Neural crest cell (in vitro differentiated cells): Measurements from ENCODE around the gene LCNL1. TPM values are rescaled to one million over a fixed set of nuclear protein-coding genes. Genes with fewer than 3 reads are reported as not detected.

ENCODE experiments used
- DNase-seq: peaks from one replicate; pipeline ENCODE4 v3.0.0; 2021; ENCODE audit warnings: low read depth, mixed read lengths, low spot score
- H3K27ac Mint-ChIP-seq: one replicate; pipeline ENCODE4 v1.8.0; 2021; ENCODE audit warnings: mild to moderate bottlenecking, mixed read lengths; ENCODE audit not compliant: unreplicated experiment
- H3K27me3 Mint-ChIP-seq: 2 replicates; pipeline ENCODE4 v1.8.0; 2021; ENCODE audit warnings: low read depth, mild to moderate bottlenecking, mixed read lengths
- H3K36me3 Mint-ChIP-seq: 2 replicates; pipeline ENCODE4 v1.8.0; 2021; ENCODE audit warnings: low read depth, mild to moderate bottlenecking, mixed read lengths
- H3K4me1 Mint-ChIP-seq: 2 replicates; pipeline ENCODE4 v1.8.0; 2021; ENCODE audit warnings: mixed read lengths
- H3K4me3 Mint-ChIP-seq: one replicate; pipeline ENCODE4 v1.8.0; 2021; ENCODE audit warnings: mild to moderate bottlenecking, mixed read lengths
- H3K9me3 Mint-ChIP-seq: 2 replicates; pipeline ENCODE4 v1.8.0; 2021; ENCODE audit warnings: mixed read lengths
- CTCF ChIP-seq: fragments of 200-600 bp; sonication (generic); conservative IDR thresholded peaks from 2 replicates; pipeline ENCODE4 v1.5.0; 2021; ENCODE audit warnings: antibody characterized with exemption, mild to moderate bottlenecking
- total RNA-seq: library from RNA; stranded (reverse); gene quantifications from 2 replicates; pipeline ENCODE4 v1.2.1, GENCODE V29; 2021

Gene LCNL1
- total RNA-seq, 1 donor from 2014 or later: not detected

- TF ChIP-seq CTCF: no peak
- no peaks in the 10 kb centered on the region for H3K36me3 Mint-ChIP-seq
- no peak for DNase-seq
- no peak overlapping the region for H3K27ac Mint-ChIP-seq
- H3K9me3 Mint-ChIP-seq: peaks cover 7% of the 10 kb centered on the region
- no peaks in the 10 kb centered on the region for H3K4me1 Mint-ChIP-seq
- H3K27me3 Mint-ChIP-seq: no peaks in the 10 kb centered on the region
- no peak overlapping the region for H3K4me3 Mint-ChIP-seq
Observed at GRCh38 chr9:136956604-136957003, 26.2 kb upstream of the LCNL1 start.

GRCh38 chr9:136957461-136957860, 25.3 kb upstream of the LCNL1 start:
- no peak overlapping the region for H3K4me3 Mint-ChIP-seq
- peaks cover 7% of the 10 kb centered on the region for H3K9me3 Mint-ChIP-seq
- H3K4me1 Mint-ChIP-seq: no peaks in the 10 kb centered on the region
- H3K27ac Mint-ChIP-seq: no peak overlapping the region
- H3K27me3 Mint-ChIP-seq: no peaks in the 10 kb centered on the region
- no peak for DNase-seq
- H3K36me3 Mint-ChIP-seq: no peaks in the 10 kb centered on the region
- TF ChIP-seq CTCF: no peak

- no peak overlapping the region for H3K27ac Mint-ChIP-seq
- H3K36me3 Mint-ChIP-seq: no peaks in the 10 kb centered on the region
- no peak for TF ChIP-seq CTCF
- no peak overlapping the region for H3K4me3 Mint-ChIP-seq
- H3K9me3 Mint-ChIP-seq: peaks cover 7% of the 10 kb centered on the region
- H3K4me1 Mint-ChIP-seq: peaks cover 2% of the 10 kb centered on the region
- H3K27me3 Mint-ChIP-seq: no peaks in the 10 kb centered on the region
- DNase-seq: no peak
Observed at GRCh38 chr9:136957901-136958300, 24.9 kb upstream of the LCNL1 start.

- peaks cover 6% of the 10 kb centered on the region for H3K4me1 Mint-ChIP-seq
- no peaks in the 10 kb centered on the region for H3K27me3 Mint-ChIP-seq
- peaks cover 7% of the 10 kb centered on the region for H3K9me3 Mint-ChIP-seq
- DNase-seq: no peak
- no peak overlapping the region for H3K27ac Mint-ChIP-seq
- TF ChIP-seq CTCF: no peak
- H3K36me3 Mint-ChIP-seq: no peaks in the 10 kb centered on the region
- no peak overlapping the region for H3K4me3 Mint-ChIP-seq
Observed at GRCh38 chr9:136958473-136958872, 24.3 kb upstream of the LCNL1 start.

GRCh38 chr9:136958898-136959850, 23.6 kb upstream of the LCNL1 start:
- Mint-ChIP-seq H3K36me3 (no peaks in the 10 kb centered on the region), H3K27ac (no peak overlapping the region), H3K27me3 (no peaks in the 10 kb centered on the region), H3K4me1 (peaks cover 6% of the 10 kb centered on the region), H3K4me3 (no peak overlapping the region), H3K9me3 (peaks cover 7% of the 10 kb centered on the region)
- no peak for DNase-seq
- TF ChIP-seq CTCF: no peak
